Esophagus squamous epithelium (tissue), 4 donors: ENCODE results near the gene HMCN2.

ENCODE experiments used
- CTCF ChIP-seq, 6 experiments: fragments of 450-650 bp in 4 of 6; fragments of 200-600 bp in 2 of 6; sonication (generic) in 2 of 6; IDR thresholded peaks; one replicate each; pipeline ENCODE4 v1.5.1; 2016 to 2019; ENCODE audit warnings: antibody characterized with exemption in 6 of 6, mild to moderate bottlenecking in 4 of 6, moderate library complexity in 4 of 6
- POLR2A ChIP-seq, 4 donors: fragments of 450-650 bp; IDR thresholded peaks; one replicate each; pipeline ENCODE4 v1.6.1; 2017; ENCODE audit warnings: antibody characterized with exemption in 4 of 4, mild to moderate bottlenecking in 4 of 4, moderate library complexity in 3 of 4

- TF ChIP-seq CTCF (IDR thresholded peaks at IDR 0.05) (no peak), POLR2A (IDR thresholded peaks at IDR 0.05) (no peak)
Observed at GRCh38 chr9:130296783-130297055, 31.2 kb downstream of the HMCN2 start.
